Naive thymus-derived CD8-positive, alpha-beta T cell (primary cell): ENCODE data around the gene DBI. TPM values are rescaled to one million over a fixed set of nuclear protein-coding genes. Genes with fewer than 3 reads are reported as not detected.

Experiments
- ATAC-seq, 2 donors: fragments of 150-1000 bp; cut with Tn5 transposase in 1 of 2; sonication (Bioruptor Pico), chemical (Tn5 transposase) in 1 of 2; 1 replicate in 1 of 2; 2 replicates in 1 of 2; pipeline ENCODE4 v1.10.0; 2021; ENCODE audit warnings: mild to moderate bottlenecking in 2 of 2, moderate library complexity in 2 of 2
- POLR2A ChIA-PET: fragments of 350-600 bp; sonication (Branson Sonifier 250); formaldehyde crosslinking; loops from one replicate; lab custom pipeline; 2021; ENCODE audit warnings: antibody characterized with exemption; lab: Charles Lee
- DNase-seq, 10 donors: peaks; one replicate each; pipeline versions ENCODE4 v3.0.0 to v3.0.0-alpha.2; 2020 to 2022
- H3K27ac Mint-ChIP-seq, 10 donors: one replicate each; pipeline ENCODE4 v1.8.0; 2020 to 2022; ENCODE audit warnings: mild to moderate bottlenecking in 10 of 10, mixed read lengths in 10 of 10, moderate library complexity in 4 of 10, inconsistent platforms in 1 of 10
- H3K27me3 Mint-ChIP-seq, 5 donors: one replicate each; pipeline ENCODE4 v1.8.0; 2021 to 2022; ENCODE audit warnings: mixed read lengths in 5 of 5
- H3K36me3 Mint-ChIP-seq, 3 donors: one replicate each; pipeline ENCODE4 v1.8.0; 2020 to 2022; ENCODE audit warnings: mixed read lengths in 3 of 3, mild to moderate bottlenecking in 2 of 3, inconsistent platforms in 1 of 3
- H3K4me1 Mint-ChIP-seq, 4 donors: one replicate each; pipeline ENCODE4 v1.8.0; 2021 to 2022; ENCODE audit warnings: mixed read lengths in 4 of 4
- H3K4me3 Mint-ChIP-seq, 10 donors: one replicate each; pipeline ENCODE4 v1.8.0; 2020 to 2022; ENCODE audit warnings: mild to moderate bottlenecking in 10 of 10, mixed read lengths in 10 of 10, moderate library complexity in 6 of 10, inconsistent platforms in 1 of 10
- H3K9me3 Mint-ChIP-seq, 9 donors: one replicate each; pipeline ENCODE4 v1.8.0; 2020 to 2022; ENCODE audit warnings: mixed read lengths in 9 of 9, mild to moderate bottlenecking in 3 of 9, inconsistent platforms in 1 of 9, moderate library complexity in 1 of 9
- polyA plus RNA-seq, 3 donors: library from polyadenylated mRNA; unstranded; fragments of 300-500 nt; fragmentation: Illumina TruSeq; gene quantifications; one replicate each; pipeline ENCODE4 v1.2.3, GENCODE V29; 2021
- total RNA-seq, 8 experiments: library from RNA in 2 of 8; stranded (reverse) in 2 of 8; gene quantifications; one replicate each; pipeline ENCODE4 v1.2.3 and lab custom pipeline; 2021 to 2026

DBI gene
- total and polyA plus RNA-seq, 5 experiments from 2014 or later, result 41.5 to 374 (median 249) TPM

DNA sequence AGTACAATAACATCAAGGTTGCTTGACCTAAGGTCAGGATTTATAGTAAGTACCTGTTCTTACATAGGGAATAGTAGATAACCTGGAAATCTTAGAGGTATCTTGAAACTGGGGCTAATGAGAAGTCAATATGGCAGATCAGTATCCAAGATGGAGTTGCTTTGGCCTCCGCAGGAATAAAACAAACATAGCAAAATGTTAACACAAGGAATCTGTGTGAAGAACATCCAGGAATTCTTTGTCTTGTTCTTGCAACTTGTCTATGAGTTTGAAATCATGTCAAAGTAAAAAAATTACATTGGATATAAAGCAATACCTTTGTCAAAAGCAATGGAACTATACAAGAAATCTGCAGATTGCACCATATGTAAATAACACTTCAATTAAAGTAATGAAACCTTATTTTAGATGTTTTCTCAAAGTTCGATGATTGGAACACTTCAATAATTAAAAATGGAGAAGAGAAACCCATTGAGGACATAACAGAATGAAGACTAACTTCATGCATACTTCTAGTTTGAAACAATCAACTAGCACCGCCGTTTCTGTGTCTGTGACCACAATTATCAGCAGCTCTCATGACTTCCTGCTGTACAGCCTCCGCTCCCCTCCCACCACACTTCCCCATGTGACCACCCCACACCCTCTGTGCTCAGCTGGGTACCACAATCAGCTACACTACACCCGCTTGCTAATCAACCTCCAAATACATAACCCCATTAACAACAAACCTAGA, 27.8 kb upstream of the DBI start:
- ATAC-seq, result peak; percentile 100

DNA sequence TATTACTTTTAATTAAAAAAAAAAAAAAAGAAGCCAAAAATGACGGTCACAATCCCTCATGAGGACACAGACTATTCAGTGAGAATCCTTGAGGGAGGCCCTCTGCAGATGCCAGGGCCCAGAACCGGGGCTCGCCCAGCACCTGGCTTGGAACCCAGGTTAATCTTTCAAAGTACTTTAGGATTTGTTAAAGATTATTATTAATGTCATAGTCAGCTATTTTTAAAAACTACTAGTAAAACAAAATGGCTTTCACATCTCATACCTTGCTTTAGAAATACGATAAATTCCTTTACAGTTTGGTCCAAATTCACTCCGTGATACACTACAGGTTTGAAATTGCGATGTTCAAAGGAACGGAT, 27.2 kb upstream of the DBI start:
- Mint-ChIP-seq H3K27ac (peak overlapping the region in 6 of 10 donors; percentile 53 to 90 (median 81)), H3K9me3 (no peaks in the 10 kb centered on the region), H3K4me3 (peak overlapping the region in 6 of 10 donors; percentile 30 to 88 (median 70)), H3K4me1 (peaks cover 11 to 27% (median 23%) of the 10 kb centered on the region in 4 donors), H3K27me3 (no peaks in the 10 kb centered on the region), H3K36me3 (peaks cover 0 to 11% (median 7%) of the 10 kb centered on the region in 3 donors)
- DNase-seq, result no peak
- ATAC-seq, result no peak
- POLR2A ChIA-PET, result interaction anchor here (0.9 to 1.2 kb wide), 2 partner anchors 27 to 356 kb away, joined by 4 to 6 read pairs; partner anchors contain the start of genes C2orf76 and DBI

More for the DNA sequence above, 27.8 kb upstream of the DBI start:
- Mint-ChIP-seq H3K27me3 (no peaks in the 10 kb centered on the region), H3K27ac (peak overlapping the region; percentile 53 to 90 (median 70)), H3K9me3 (no peaks in the 10 kb centered on the region), H3K36me3 (peaks cover 0 to 12% (median 9%) of the 10 kb centered on the region in 3 donors), H3K4me1 (peaks cover 11 to 27% (median 23%) of the 10 kb centered on the region in 4 donors), H3K4me3 (peak overlapping the region; percentile 28 to 88 (median 70))
- POLR2A ChIA-PET, result interaction anchor here (0.6 to 1.2 kb wide), 3 partner anchors 20 to 357 kb away, joined by 3 to 6 read pairs (median 4); partner anchors contain the start of genes C2orf76 and DBI
- DNase-seq, result peak in 9 of 10 donors; percentile 11 to 79 (median 51)

DNA sequence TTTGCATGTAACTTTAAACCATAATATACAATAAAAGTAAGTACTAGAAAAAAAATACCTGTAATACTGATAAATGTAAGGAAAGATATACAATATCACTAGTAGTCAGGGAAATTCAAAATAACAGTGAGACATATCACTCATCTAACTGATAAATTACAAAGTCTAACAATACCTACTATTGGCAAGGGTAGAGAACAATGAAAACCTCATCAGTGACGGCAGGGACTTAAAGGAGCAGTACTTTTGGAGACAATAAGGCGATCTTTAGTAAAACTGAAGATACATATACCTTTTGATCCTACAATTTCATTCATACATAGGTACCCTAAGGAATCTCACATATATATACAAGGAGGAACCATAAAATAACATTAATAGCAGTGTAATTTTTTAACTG, 25.1 kb upstream of the DBI start:
- Mint-ChIP-seq H3K4me1 (peaks cover 11 to 27% (median 23%) of the 10 kb centered on the region in 4 donors), H3K4me3 (no peak overlapping the region), H3K9me3 (no peaks in the 10 kb centered on the region), H3K27me3 (no peaks in the 10 kb centered on the region), H3K36me3 (peaks cover 0 to 2% (median 0%) of the 10 kb centered on the region in 3 donors), H3K27ac (no peak overlapping the region)
- POLR2A ChIA-PET, result no interaction called here
- DNase-seq, result no peak
- no peak for ATAC-seq

DNA sequence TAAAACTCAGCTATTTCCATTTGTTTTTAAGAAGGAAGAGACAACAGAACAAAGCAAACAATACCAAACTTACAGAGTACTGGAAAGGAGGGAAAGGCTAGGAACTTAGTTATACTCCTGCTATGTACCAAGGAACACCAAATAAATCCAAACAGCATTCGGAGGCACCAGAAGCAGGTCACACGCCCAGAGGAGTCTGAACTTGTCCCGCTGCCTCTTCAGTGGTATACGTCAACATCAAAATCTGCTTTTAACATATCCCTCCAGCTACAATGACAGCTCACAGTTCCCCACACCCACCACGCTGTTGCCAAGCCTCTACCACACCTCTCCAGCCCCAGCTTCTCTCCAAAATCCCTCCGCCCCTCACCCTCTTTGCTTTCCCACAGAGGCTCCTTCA, 17.5 kb upstream of the DBI start:
- Mint-ChIP-seq H3K4me3 (no peak overlapping the region), H3K36me3 (no peaks in the 10 kb centered on the region), H3K27ac (peak overlapping the region in 2 of 10 donors; percentile 61 to 68), H3K27me3 (no peaks in the 10 kb centered on the region), H3K4me1 (peaks cover 0 to 13% (median 0%) of the 10 kb centered on the region in 4 donors), H3K9me3 (no peaks in the 10 kb centered on the region)
- POLR2A ChIA-PET, result no interaction called here
- ATAC-seq (no peak), DNase-seq (no peak)

DNA sequence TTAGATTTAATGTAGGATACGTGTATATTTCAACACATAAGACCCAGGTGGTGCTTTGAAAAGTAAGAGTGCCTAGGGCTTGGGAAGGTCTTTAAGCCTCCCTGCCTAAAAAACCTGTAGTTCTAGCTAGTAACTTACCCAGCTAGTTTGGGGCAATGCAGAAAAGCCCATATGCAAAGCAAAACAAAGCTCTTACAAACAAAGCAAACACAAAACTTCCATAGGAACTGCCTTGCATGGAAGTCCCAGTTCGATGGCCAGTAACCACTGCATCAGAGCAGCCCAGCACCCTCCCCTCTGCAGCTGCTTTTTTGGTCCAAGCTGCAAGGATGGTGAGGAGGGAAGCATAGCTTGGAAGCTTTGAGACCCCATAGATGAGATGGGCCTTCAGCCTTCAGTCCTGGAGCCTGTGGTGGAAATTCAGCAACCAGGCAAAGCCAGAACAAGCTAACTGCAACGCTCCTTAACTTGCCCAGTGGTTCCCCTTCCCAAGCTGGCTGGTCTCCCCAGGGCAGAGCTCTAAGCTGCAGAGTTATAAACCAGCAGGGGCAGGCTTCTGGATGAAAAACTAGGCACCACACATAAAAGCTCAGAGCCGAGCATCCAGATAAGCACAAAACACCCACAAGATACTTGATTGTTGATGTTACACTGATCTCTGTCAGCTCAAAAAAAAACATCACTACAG, 16.3 kb upstream of the DBI start:
- Mint-ChIP-seq H3K4me3 (no peak overlapping the region), H3K9me3 (no peaks in the 10 kb centered on the region), H3K4me1 (peaks cover under 1 to 21% (median 2%) of the 10 kb centered on the region in 4 donors), H3K36me3 (no peaks in the 10 kb centered on the region), H3K27ac (no peak overlapping the region), H3K27me3 (no peaks in the 10 kb centered on the region)
- no peak for DNase-seq
- POLR2A ChIA-PET, result no interaction called here
- ATAC-seq, result no peak

DNA sequence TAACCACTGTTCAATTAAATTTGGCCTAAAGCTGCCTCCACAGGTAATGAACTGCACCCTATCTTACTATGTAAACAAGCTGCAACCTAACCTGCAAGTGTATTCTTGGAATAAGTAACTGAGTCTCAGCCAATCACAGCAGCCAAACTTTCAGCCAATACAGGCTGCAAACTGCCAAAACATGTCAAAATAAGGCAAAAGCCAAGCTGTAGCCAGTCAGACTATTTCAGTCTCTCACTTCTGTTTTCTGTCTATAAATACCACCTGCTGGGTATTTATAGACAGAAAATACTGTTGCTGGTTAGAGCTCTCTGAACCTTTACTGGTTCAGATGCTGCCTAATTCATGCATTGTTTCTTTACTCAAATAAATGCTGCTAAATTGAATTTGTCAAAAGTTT, 14.4 kb upstream of the DBI start:
- ATAC-seq (no peak), DNase-seq (no peak)
- Mint-ChIP-seq H3K9me3 (no peaks in the 10 kb centered on the region), H3K27ac (no peak overlapping the region), H3K4me3 (no peak overlapping the region), H3K36me3 (no peaks in the 10 kb centered on the region), H3K27me3 (no peaks in the 10 kb centered on the region), H3K4me1 (peaks cover 4 to 35% (median 9%) of the 10 kb centered on the region in 4 donors)
- POLR2A ChIA-PET, result interaction anchor here (1.0 kb wide), 1 partner anchor 15 kb away, joined by 5 read pairs; the partner anchor contains the start of genes C2orf76 and DBI

DNA sequence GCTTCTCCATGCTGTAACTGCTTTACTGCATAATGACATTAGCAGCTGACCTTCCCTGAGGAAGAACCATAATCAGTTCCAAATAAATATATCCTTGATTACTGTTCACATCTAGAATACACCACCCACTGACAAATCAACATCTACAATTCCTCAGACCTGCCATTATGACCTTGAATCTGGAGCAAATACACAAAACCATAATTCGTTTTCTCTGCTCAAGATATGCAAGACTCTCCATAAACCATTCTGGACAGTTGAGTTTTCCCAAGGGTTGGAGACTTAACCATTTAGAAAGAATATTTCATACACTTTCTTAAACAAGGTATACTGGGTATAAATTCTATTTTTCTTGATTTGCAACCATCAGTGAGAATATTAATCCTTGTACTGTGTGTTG, 11.9 kb upstream of the DBI start:
- no peak overlapping the region for H3K4me3 Mint-ChIP-seq
- no peaks in the 10 kb centered on the region for H3K9me3 Mint-ChIP-seq
- H3K36me3 Mint-ChIP-seq, result no peaks in the 10 kb centered on the region
- no peak for DNase-seq
- POLR2A ChIA-PET, result no interaction called here
- no peaks in the 10 kb centered on the region for H3K27me3 Mint-ChIP-seq
- ATAC-seq, result no peak
- no peak overlapping the region for H3K27ac Mint-ChIP-seq
- peaks cover 6 to 35% (median 10%) of the 10 kb centered on the region in 4 donors for H3K4me1 Mint-ChIP-seq

DNA sequence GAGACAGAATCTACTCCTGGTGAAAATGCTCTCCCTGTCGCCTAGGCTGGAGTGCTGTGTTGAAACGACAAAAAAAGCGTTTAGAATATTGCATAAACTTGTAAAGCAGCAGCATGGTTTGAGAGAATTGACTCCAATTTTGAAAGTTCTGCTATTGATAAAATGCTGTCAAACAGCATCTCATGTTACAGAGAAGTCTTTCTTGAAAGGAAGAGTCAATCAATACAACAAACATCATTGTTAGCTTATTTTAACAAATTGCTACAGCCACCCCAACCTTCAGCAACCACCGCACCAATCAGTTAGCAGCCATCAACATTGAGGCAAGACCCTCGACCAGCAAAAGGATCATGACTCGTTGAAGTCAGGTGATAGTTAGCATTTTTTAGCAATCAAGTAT, 7.0 kb upstream of the DBI start:
- DNase-seq, result no peak
- H3K4me3 Mint-ChIP-seq, result no peak overlapping the region
- no peak for ATAC-seq
- no peaks in the 10 kb centered on the region for H3K27me3 Mint-ChIP-seq
- POLR2A ChIA-PET, result interaction anchor here (0.6 kb wide), 1 partner anchor 188 kb away, joined by 3 read pairs; no protein-coding TSS in a partner anchor
- H3K27ac Mint-ChIP-seq, result no peak overlapping the region
- H3K9me3 Mint-ChIP-seq, result no peaks in the 10 kb centered on the region
- H3K36me3 Mint-ChIP-seq, result no peaks in the 10 kb centered on the region
- H3K4me1 Mint-ChIP-seq, result peaks cover 13 to 48% (median 34%) of the 10 kb centered on the region in 4 donors

DNA sequence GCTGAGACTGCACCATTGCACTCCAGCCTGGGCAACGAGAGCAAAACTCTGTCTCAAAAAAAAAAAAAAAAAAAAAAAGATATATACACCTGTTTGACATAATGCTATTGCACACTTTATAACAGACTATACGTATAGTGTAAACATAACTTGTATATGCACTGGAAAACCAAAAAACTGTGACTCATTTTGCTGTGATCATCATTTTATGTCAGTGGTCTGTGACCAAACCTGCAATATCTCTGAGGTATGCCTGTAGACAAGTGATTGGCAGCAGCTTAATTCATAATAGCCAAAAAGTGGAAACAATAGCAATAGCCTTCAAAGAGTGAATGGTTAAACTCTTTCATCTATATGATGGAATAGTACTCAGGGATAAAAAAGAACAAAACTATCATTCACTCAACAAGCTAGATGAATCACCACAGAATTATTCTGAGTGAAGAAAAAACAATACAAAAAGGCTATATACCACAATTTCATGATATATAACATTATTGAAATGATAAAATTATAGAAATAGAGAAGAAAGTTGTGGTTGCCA, 6.3 kb upstream of the DBI start:
- ATAC-seq, result no peak

DNA sequence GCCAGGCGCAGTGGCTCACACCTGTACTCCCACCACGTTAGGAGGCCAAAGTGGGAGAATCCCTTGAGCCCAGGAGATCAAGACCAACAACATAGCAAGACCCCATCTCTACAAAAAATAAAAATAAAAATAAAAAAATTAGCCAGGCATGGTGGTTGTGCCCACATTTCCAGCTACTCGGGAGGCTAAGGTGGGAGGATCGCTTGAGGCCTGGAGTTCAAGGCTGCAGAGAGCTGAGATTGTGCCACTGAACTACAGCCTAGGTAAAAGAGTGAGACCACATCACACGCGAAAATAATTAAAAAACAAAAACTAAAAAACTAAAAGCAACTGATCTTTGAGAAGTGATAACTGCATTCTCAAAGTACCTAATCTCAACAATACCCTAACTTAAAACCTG, 2.0 kb upstream of the DBI start:
- no peak for DNase-seq
- Mint-ChIP-seq H3K27ac (peak overlapping the region; percentile 77 to 99 (median 96)), H3K27me3 (no peaks in the 10 kb centered on the region), H3K4me3 (peak overlapping the region; percentile 92 to 99 (median 97)), H3K4me1 (peaks cover 31 to 66% (median 60%) of the 10 kb centered on the region in 4 donors), H3K36me3 (peaks cover 0 to 15% (median 1%) of the 10 kb centered on the region in 3 donors), H3K9me3 (no peaks in the 10 kb centered on the region)
- ATAC-seq, result no peak
- POLR2A ChIA-PET, result interaction anchor here (0.6 kb wide), 1 partner anchor 12 kb away, joined by 3 read pairs; no protein-coding TSS in a partner anchor

More for the DNA sequence above, 6.3 kb upstream of the DBI start:
- POLR2A ChIA-PET, result interaction anchor here (0.6 kb wide), 1 partner anchor 188 kb away, joined by 3 read pairs; no protein-coding TSS in a partner anchor
- no peaks in the 10 kb centered on the region for H3K27me3 Mint-ChIP-seq
- no peak overlapping the region for H3K4me3 Mint-ChIP-seq
- H3K36me3 Mint-ChIP-seq, result no peaks in the 10 kb centered on the region
- no peak overlapping the region for H3K27ac Mint-ChIP-seq
- peaks cover 17 to 48% (median 40%) of the 10 kb centered on the region in 4 donors for H3K4me1 Mint-ChIP-seq
- no peak for DNase-seq
- no peaks in the 10 kb centered on the region for H3K9me3 Mint-ChIP-seq

DNA sequence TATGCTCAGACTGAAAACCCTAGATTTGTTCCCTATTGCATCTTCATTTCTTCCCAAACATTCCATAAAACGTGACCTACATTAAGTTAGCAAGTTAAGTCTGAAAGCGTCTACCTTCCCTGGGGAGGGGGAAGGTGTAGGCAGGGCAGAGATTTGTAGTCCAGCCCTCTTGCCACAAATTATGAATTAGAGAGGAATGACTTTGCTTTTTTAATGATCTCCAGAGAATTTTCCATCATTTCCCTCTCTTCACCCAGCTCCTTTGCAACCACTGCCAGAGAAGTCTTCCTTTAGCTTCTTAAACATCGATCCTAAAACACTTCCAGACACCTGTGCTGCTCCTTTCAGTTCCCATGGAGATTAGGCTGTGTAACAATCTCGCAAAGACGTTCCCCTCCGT, 1.3 kb upstream of the DBI start:
- Mint-ChIP-seq H3K36me3 (peaks cover 0 to 20% (median 4%) of the 10 kb centered on the region in 3 donors), H3K27me3 (no peaks in the 10 kb centered on the region), H3K27ac (peak overlapping the region; percentile 89 to 99 (median 96))

DNA sequence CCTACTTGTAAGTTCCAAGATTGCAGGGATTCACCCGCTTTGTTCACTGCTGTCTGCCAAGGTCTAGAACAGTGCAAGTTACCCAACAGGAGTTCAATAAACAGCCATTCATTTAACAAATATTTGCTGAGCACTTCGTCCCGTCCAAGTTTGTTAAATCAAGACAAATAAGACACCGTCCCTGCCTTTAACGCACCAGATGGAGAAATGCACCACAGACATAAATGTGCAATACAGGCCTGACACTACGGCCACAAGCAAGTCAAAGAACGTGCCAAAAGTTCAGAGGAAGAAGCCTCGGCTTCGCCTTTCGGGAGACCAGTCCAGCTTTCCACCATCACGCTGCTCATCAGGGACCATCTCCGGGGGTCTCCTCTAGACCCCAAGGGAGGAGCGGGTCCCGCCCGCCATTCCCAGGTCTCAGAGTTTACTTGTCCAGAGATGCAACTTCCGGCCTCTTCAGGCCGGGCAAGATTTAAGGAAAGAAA, 572 bp upstream of the DBI start:
- Mint-ChIP-seq H3K27ac (peak overlapping the region; percentile 89 to 99 (median 96)), H3K4me1 (peaks cover 34 to 67% (median 60%) of the 10 kb centered on the region in 4 donors), H3K27me3 (no peaks in the 10 kb centered on the region), H3K4me3 (peak overlapping the region; percentile 92 to 99 (median 97)), H3K9me3 (no peaks in the 10 kb centered on the region), H3K36me3 (peaks cover 0 to 28% (median 12%) of the 10 kb centered on the region in 3 donors)
- POLR2A ChIA-PET, result interaction anchor here (1.0 to 2.1 kb wide), 10 partner anchors 12 to 1552 kb away, joined by 3 to 6 read pairs (median 4); partner anchors contain the start of genes DDX18, INSIG2 and RALB
- ATAC-seq, result peak; percentile 6 to 8
- peak in 1 of 10 donors; percentile 3 for DNase-seq

More for the DNA sequence above, 1.3 kb upstream of the DBI start:
- H3K4me1 Mint-ChIP-seq, result peaks cover 34 to 67% (median 61%) of the 10 kb centered on the region in 4 donors
- POLR2A ChIA-PET, result no interaction called here
- ATAC-seq (no peak), DNase-seq (no peak)
- H3K9me3 Mint-ChIP-seq, result no peaks in the 10 kb centered on the region
- peak overlapping the region; percentile 92 to 99 (median 97) for H3K4me3 Mint-ChIP-seq
